ENCODE results near the gene SLC35D1.

DNA sequence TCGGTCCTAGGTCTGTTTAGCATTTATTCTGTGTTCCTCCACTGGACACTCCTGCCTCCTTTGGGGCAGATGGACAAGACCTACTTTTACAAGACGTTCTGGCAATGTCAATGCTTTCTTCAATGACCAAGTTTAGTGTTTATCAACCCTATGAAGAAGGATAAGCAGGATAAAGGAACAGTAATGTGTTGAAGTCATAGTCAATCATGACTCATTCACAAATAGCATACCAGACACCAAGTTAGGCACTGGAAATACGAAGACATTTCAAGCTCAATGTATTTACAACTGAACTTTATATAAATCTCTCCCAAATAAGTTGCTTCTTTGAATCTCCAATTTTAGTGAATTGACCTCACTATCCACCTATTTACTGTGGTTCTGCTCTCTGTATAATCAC lies 4.8 kb upstream of the SLC35D1 start:
- TF ChIP-seq, protein P1, sequence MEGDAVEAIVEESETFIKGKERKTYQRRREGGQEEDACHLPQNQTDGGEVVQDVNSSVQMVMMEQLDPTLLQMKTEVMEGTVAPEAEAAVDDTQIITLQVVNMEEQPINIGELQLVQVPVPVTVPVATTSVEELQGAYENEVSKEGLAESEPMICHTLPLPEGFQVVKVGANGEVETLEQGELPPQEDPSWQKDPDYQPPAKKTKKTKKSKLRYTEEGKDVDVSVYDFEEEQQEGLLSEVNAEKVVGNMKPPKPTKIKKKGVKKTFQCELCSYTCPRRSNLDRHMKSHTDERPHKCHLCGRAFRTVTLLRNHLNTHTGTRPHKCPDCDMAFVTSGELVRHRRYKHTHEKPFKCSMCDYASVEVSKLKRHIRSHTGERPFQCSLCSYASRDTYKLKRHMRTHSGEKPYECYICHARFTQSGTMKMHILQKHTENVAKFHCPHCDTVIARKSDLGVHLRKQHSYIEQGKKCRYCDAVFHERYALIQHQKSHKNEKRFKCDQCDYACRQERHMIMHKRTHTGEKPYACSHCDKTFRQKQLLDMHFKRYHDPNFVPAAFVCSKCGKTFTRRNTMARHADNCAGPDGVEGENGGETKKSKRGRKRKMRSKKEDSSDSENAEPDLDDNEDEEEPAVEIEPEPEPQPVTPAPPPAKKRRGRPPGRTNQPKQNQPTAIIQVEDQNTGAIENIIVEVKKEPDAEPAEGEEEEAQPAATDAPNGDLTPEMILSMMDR (conservative IDR thresholded peaks at IDR 0.05; ENCODE audit: low read length): no peak
- TF ChIP-seq EZH2phosphoT487 (IDR thresholded peaks at IDR 0.05; ENCODE audit: borderline replicate concordance): no peak

Measured in Loucy (cell line).